Testis (tissue), 3 donors: ENCODE results near the gene LBX2. TPM values are rescaled to one million over a fixed set of nuclear protein-coding genes. Genes with fewer than 3 reads are reported as not detected.
A peak's percentile ranks its signal among the peaks of the same experiment; 100 is the strongest.

Experiments
- DNase-seq: peaks from one replicate; pipeline ENCODE4 v3.0.0-alpha.2; 2019
- H3K27ac ChIP-seq, 2 donors: fragments of 200-600 bp; sonication (generic); one replicate each; pipeline ENCODE4 v1.5.1; 2019
- H3K27me3 ChIP-seq: fragments of 200-600 bp; sonication (generic); one replicate; pipeline ENCODE4 v1.5.1; 2019
- H3K36me3 ChIP-seq: fragments of 200-600 bp; sonication (generic); one replicate; pipeline ENCODE4 v1.5.1; 2017; ENCODE audit warnings: low read depth; ENCODE audit errors: missing control alignments
- H3K4me1 ChIP-seq: fragments of 200-600 bp; sonication (generic); one replicate; pipeline ENCODE4 v1.5.1; 2019
- H3K4me3 ChIP-seq, 2 donors: fragments of 200-600 bp; sonication (generic); one replicate each; pipeline ENCODE4 v1.5.1; 2017 to 2019
- H3K9me3 ChIP-seq: fragments of 200-600 bp; sonication (generic); one replicate; pipeline ENCODE4 v1.5.1; 2017
- POLR2A ChIP-seq: fragments of 450-650 bp; IDR thresholded peaks from one replicate; pipeline ENCODE4 v1.6.1; 2017; ENCODE audit warnings: antibody characterized with exemption, mild to moderate bottlenecking, moderate library complexity
- WGBS, 2 donors: methylation state at CpG; one replicate each; pipeline ENCODE4 v1.1.5; 2018; 5-methylcytosine and 5-hydroxymethylcytosine counted together
- intact Hi-C: fragments of 100-400 bp; cut with DNase I; formaldehyde crosslinking; loops from one replicate; pipeline ENCODE4 v1.15.1; 2023; ENCODE audit warnings: low total_unique reads
- polyA plus RNA-seq: library from polyadenylated mRNA; stranded (reverse); fragments of 350-450 nt; fragmentation: Illumina TruSeq; extraction: RNeasy Lipid Tissue Mini Kit (QIAGEN cat#74804); gene quantifications from one replicate; pipeline ENCODE4 v1.2.3, GENCODE V29; 2014; ENCODE audit warnings: low read depth, low replicate concordance; ENCODE audit not compliant: insufficient read depth
- total RNA-seq, 2 donors: library from RNA; depleted of rRNA; stranded (reverse); fragments of >200 nt; gene quantifications; one replicate each; pipeline ENCODE4 v1.2.3, GENCODE V29; 2016
- TF ChIP-seq, protein P1 (sequence below), 3 experiments: fragments of 450-650 bp in 2 of 3; fragments of 200-600 bp in 1 of 3; sonication (generic) in 1 of 3; IDR thresholded peaks; one replicate each; pipeline ENCODE4 v1.5.1; 2016 to 2019; ENCODE audit warnings: antibody characterized with exemption in 3 of 3, mild to moderate bottlenecking in 2 of 3, moderate library complexity in 1 of 3

Gene LBX2
- total and polyA plus RNA-seq, 3 donors from 2014 or later, result 0.33 to 1.4 TPM; not detected in 1

DNA sequence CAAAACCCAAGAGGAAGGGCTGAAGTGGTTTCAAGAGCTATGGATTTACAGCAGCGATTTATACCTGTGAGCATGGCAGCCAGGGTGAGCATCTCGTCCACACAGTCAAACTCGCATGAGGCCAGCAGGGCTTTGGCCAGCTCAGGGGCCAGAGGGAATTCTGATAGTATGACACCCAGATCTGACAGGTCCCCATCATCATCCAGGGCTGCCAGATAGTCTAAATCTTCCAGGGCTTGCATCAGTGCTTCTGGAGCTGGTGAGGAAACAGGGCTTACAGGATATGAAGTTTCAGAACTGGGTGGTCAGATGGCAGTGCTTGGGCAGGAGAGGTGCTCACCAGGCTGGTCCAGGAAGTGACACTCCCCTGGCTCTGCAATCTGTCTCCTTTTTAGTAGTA, 23.1 kb upstream of the LBX2 start:
- no peaks in the 10 kb centered on the region for H3K36me3 ChIP-seq
- WGBS, 2 donors, result 70 to 79% methylated on average over 3 of the region's 3 CpGs
- no peak for DNase-seq
- H3K27ac ChIP-seq, result no peak overlapping the region
- H3K4me3 ChIP-seq, result no peak overlapping the region
- TF ChIP-seq, protein P1, sequence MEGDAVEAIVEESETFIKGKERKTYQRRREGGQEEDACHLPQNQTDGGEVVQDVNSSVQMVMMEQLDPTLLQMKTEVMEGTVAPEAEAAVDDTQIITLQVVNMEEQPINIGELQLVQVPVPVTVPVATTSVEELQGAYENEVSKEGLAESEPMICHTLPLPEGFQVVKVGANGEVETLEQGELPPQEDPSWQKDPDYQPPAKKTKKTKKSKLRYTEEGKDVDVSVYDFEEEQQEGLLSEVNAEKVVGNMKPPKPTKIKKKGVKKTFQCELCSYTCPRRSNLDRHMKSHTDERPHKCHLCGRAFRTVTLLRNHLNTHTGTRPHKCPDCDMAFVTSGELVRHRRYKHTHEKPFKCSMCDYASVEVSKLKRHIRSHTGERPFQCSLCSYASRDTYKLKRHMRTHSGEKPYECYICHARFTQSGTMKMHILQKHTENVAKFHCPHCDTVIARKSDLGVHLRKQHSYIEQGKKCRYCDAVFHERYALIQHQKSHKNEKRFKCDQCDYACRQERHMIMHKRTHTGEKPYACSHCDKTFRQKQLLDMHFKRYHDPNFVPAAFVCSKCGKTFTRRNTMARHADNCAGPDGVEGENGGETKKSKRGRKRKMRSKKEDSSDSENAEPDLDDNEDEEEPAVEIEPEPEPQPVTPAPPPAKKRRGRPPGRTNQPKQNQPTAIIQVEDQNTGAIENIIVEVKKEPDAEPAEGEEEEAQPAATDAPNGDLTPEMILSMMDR (IDR thresholded peaks at IDR 0.05), result no peak
- intact Hi-C loops, result no loop called here
- no peaks in the 10 kb centered on the region for H3K9me3 ChIP-seq
- no peaks in the 10 kb centered on the region for H3K4me1 ChIP-seq
- H3K27me3 ChIP-seq, result no peaks in the 10 kb centered on the region

DNA sequence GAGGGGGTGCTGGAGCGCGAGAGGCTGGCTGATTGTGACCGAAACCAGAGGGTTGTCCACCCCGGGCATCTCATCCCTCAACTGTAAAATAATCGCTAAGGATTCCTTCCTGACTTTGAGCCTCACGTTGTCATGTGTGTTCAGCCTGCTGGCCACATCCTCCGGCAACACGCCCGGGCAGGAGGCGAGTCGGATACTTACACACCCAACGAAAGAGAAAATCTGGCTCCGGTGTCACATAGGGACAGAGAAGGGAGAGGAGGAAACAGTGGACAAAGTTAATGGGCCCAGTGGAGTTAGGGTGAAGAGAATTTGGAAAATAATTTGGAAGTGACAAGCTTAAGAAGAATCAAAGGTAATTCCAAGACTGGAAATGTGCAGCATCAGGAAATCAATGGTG, 17.2 kb upstream of the LBX2 start:
- intact Hi-C loops, result no loop called here
- H3K36me3 ChIP-seq, result no peaks in the 10 kb centered on the region
- H3K9me3 ChIP-seq, result no peaks in the 10 kb centered on the region
- WGBS, 2 donors, result 42 to 65% methylated on average over 11 to 13 of the region's 13 CpGs
- peaks cover 5% of the 10 kb centered on the region for H3K4me1 ChIP-seq
- peak overlapping the region in 1 of 2 donors; percentile 60 for H3K4me3 ChIP-seq
- H3K27ac ChIP-seq, result no peak overlapping the region
- H3K27me3 ChIP-seq, result no peaks in the 10 kb centered on the region
- TF ChIP-seq, protein P1 (IDR thresholded peaks at IDR 0.05), result no peak
- TF ChIP-seq POLR2A, result no peak
- DNase-seq, result no peak

DNA sequence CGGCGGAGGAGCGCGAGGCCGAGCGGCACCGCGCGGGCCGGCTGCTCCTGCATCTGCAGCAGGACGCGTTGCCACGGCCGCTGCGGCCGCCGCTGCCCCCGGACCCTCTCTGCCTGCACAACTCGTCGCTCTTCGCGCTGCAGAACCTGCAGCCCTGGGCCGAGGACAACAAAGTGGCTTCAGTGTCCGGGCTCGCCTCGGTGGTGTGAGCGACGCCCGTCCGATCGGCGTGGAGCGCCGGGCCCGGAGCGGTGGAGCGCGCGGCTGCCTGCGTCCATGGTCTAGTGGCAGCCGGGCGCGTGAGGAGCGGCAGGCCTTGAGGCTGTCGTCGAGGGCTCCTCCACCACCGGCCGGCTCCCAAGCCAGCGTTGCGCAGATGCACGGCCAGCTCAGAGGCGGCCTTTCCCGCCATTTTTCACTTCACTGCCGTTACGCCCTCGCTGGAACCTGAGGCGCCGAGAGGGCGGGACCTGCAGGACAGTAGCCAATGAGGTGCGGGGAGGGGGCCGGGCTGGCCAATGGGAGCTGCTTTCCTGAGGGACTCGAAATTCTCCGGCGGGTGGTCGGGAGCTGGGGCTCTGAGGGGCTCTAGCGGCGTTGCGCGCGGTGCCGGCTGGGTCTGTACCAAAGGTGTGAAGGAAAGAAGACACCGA, 16.7 kb upstream of the LBX2 start:
- WGBS, 2 donors, result 2% methylated on average over 27 to 66 of the region's 72 CpGs
- H3K36me3 ChIP-seq, result no peaks in the 10 kb centered on the region
- peak overlapping the region; percentile 51 to 60 for H3K4me3 ChIP-seq
- H3K27me3 ChIP-seq, result no peaks in the 10 kb centered on the region
- no peaks in the 10 kb centered on the region for H3K9me3 ChIP-seq
- peak overlapping the region in 1 of 2 donors; percentile 24 for H3K27ac ChIP-seq
- H3K4me1 ChIP-seq, result peaks cover 5% of the 10 kb centered on the region
- no peak for TF ChIP-seq POLR2A
- TF ChIP-seq, protein P1 (IDR thresholded peaks at IDR 0.05), result no peak
- DNase-seq, result peak; percentile 89
- intact Hi-C loops, result no loop called here

DNA sequence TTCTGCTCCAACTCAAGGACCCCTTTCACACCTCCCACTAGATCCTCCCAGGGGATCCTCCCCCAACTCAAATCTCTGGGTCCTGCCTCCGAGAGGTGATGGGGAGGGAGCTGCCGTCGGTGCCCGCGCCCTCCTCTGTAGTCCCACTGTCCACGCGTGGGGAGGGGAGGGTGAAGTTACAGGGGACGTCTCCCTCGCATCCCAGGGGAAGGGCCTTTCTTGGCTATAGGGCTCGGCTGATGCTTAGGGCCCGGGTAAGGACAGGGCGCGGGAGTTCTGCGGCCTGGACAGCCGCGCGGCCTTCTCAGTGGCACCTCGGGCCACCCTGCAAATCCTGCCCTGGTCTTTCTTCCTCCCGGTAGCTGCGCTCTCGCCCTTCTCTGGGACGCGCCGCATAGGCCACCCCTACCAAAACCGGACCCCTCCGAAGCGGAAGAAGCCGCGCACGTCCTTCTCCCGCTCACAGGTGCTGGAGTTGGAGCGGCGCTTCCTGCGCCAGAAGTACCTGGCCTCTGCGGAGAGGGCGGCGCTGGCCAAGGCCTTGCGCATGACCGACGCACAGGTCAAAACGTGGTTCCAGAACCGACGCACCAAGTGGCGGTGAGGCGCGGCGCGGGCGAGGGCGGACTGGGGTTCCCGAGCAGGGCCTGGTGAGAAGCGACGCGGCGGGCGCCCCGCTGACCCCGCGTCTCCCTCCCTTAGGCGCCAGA, 16.0 kb upstream of the LBX2 start:
- H3K36me3 ChIP-seq, result no peaks in the 10 kb centered on the region
- intact Hi-C loops, result no loop called here
- DNase-seq, result no peak
- peak overlapping the region in 1 of 2 donors; percentile 24 for H3K27ac ChIP-seq
- no peaks in the 10 kb centered on the region for H3K27me3 ChIP-seq
- peaks cover 5% of the 10 kb centered on the region for H3K4me1 ChIP-seq
- no peak for TF ChIP-seq POLR2A
- TF ChIP-seq, protein P1 (IDR thresholded peaks at IDR 0.05), result no peak
- 4 to 9% methylated on average over 9 to 60 of the region's 60 CpGs for WGBS, 2 donors
- peak overlapping the region; percentile 51 to 60 for H3K4me3 ChIP-seq
- no peaks in the 10 kb centered on the region for H3K9me3 ChIP-seq
